H9 (cell line): ENCODE results near the gene DUSP10. TPM values are rescaled to one million over a fixed set of nuclear protein-coding genes. Genes with fewer than 3 reads are reported as not detected.

ENCODE experiments used
- DNase-seq: peaks from one replicate; pipeline ENCODE4 v3.0.0-alpha.2; 2017
- H2AFZ ChIP-seq: one replicate; pipeline ENCODE4 v1.6.1; 2013; ENCODE audit warnings: mild to moderate bottlenecking, low read length, control low read depth, moderate library complexity
- H2AK5ac ChIP-seq: 2 replicates; pipeline ENCODE4 v1.6.1; 2013; ENCODE audit warnings: low read length, control low read depth, mixed read lengths; ENCODE audit not compliant: insufficient read length
- H2BK120ac ChIP-seq: one replicate; pipeline ENCODE4 v1.6.1; 2013; ENCODE audit warnings: low read depth, mild to moderate bottlenecking, low read length, control low read depth, inconsistent platforms; ENCODE audit not compliant: poor library complexity, severe bottlenecking
- H2BK12ac ChIP-seq: 2 replicates; pipeline ENCODE4 v1.6.1; 2013; ENCODE audit warnings: low read length, control low read depth, mixed read lengths, low read depth; ENCODE audit not compliant: insufficient read length
- H2BK15ac ChIP-seq: 2 replicates; pipeline ENCODE4 v1.6.1; 2013; ENCODE audit warnings: low read depth, low read length, control low read depth
- H2BK20ac ChIP-seq: one replicate; pipeline ENCODE4 v1.6.1; 2013; ENCODE audit warnings: low read depth, mild to moderate bottlenecking, low read length, control low read depth, inconsistent platforms; ENCODE audit not compliant: poor library complexity, severe bottlenecking
- H2BK5ac ChIP-seq: 2 replicates; pipeline ENCODE4 v1.6.1; 2013; ENCODE audit warnings: low read length, control low read depth, mixed read lengths; ENCODE audit not compliant: insufficient read length
- H3K14ac ChIP-seq: 2 replicates; pipeline ENCODE4 v1.6.1; 2013; ENCODE audit warnings: low read length, control low read depth; ENCODE audit not compliant: insufficient read depth
- H3K18ac ChIP-seq: 2 replicates; pipeline ENCODE4 v1.6.1; 2013; ENCODE audit warnings: low read depth, mild to moderate bottlenecking, mixed read lengths, low read length, control low read depth; ENCODE audit not compliant: insufficient read length
- H3K23ac ChIP-seq: 2 replicates; pipeline ENCODE4 v1.6.1; 2013; ENCODE audit warnings: low read length, control low read depth, mixed read lengths, low read depth; ENCODE audit not compliant: insufficient read length
- H3K23me2 ChIP-seq: 2 replicates; pipeline ENCODE4 v1.6.1; 2013; ENCODE audit warnings: low read depth, mild to moderate bottlenecking, mixed read lengths, low read length, control low read depth; ENCODE audit not compliant: insufficient read length, poor library complexity, severe bottlenecking
- H3K27ac ChIP-seq: 2 replicates; pipeline ENCODE4 v1.5.1; 2013; ENCODE audit warnings: low read length, control low read depth, mixed read lengths, low read depth; ENCODE audit not compliant: insufficient read length
- H3K27me3 ChIP-seq: 2 replicates; pipeline ENCODE4 v1.6.1; 2013; ENCODE audit warnings: low read length, control low read depth, inconsistent platforms; ENCODE audit not compliant: insufficient read depth
- H3K4ac ChIP-seq: 2 replicates; pipeline ENCODE4 v1.6.1; 2013; ENCODE audit warnings: low read depth, mild to moderate bottlenecking, control low read depth, inconsistent platforms, low read length, moderate library complexity
- H3K4me1 ChIP-seq: 2 replicates; pipeline ENCODE4 v1.6.1; 2013; ENCODE audit warnings: low read length, control low read depth, inconsistent platforms; ENCODE audit not compliant: insufficient read depth
- H3K4me2 ChIP-seq: 2 replicates; pipeline ENCODE4 v1.6.1; 2013; ENCODE audit warnings: low read length, control low read depth, mixed read lengths; ENCODE audit not compliant: insufficient read length, insufficient read depth
- H3K56ac ChIP-seq: 2 replicates; pipeline ENCODE4 v1.6.1; 2013; ENCODE audit warnings: low read depth, mild to moderate bottlenecking, mixed read lengths, low read length, control low read depth; ENCODE audit not compliant: insufficient read length
- H3K79me1 ChIP-seq: 2 replicates; pipeline ENCODE4 v1.6.1; 2013; ENCODE audit warnings: low read depth, mild to moderate bottlenecking, moderate library complexity, low read length, control low read depth, inconsistent platforms; ENCODE audit not compliant: insufficient read depth, poor library complexity, severe bottlenecking
- H3K79me2 ChIP-seq: 2 replicates; pipeline ENCODE4 v1.6.1; 2013; ENCODE audit warnings: low read length, control low read depth, inconsistent platforms; ENCODE audit not compliant: insufficient read depth
- H3K9ac ChIP-seq: 2 replicates; pipeline ENCODE4 v1.6.1; 2013; ENCODE audit warnings: low read length, control low read depth, mixed read lengths; ENCODE audit not compliant: insufficient read length; ENCODE audit errors: extremely low read depth
- H3K9me3 ChIP-seq: one replicate; pipeline ENCODE4 v1.6.1; 2013; ENCODE audit warnings: low read depth, low read length, inconsistent platforms; ENCODE audit not compliant: control insufficient read depth
- H3T11ph ChIP-seq: one replicate; pipeline ENCODE4 v1.6.1; 2013; ENCODE audit warnings: mild to moderate bottlenecking, low read length, control low read depth, inconsistent platforms
- H4K20me1 ChIP-seq: one replicate; pipeline ENCODE4 v1.6.1; 2013; ENCODE audit not compliant: control insufficient read depth, insufficient read length, insufficient read depth
- H4K5ac ChIP-seq: 2 replicates; pipeline ENCODE4 v1.6.1; 2013; ENCODE audit warnings: low read depth, mild to moderate bottlenecking, mixed read lengths, low read length, control low read depth; ENCODE audit not compliant: insufficient read length
- H4K8ac ChIP-seq: replicated peaks from 2 replicates; pipeline ENCODE4 v1.6.1; 2013; ENCODE audit warnings: low read length, control low read depth, mixed read lengths, low read depth; ENCODE audit not compliant: insufficient read length
- H4K91ac ChIP-seq: 2 replicates; pipeline ENCODE4 v1.6.1; 2013; ENCODE audit warnings: low read depth, mild to moderate bottlenecking, moderate library complexity, mixed read lengths, low read length, control low read depth; ENCODE audit not compliant: insufficient read length
- H3K27ac Mint-ChIP-seq, 3 experiments: 2 replicates in 2 of 3; 3 replicates in 1 of 3; pipeline ENCODE4 v1.8.0; 2020 to 2021; ENCODE audit warnings: mixed read lengths in 3 of 3, mild to moderate bottlenecking in 1 of 3, moderate library complexity in 1 of 3
- H3K27me3 Mint-ChIP-seq: 2 replicates; pipeline ENCODE4 v1.8.0; 2021; ENCODE audit warnings: low read depth, mild to moderate bottlenecking, moderate library complexity, mixed read lengths
- H3K36me3 Mint-ChIP-seq, 3 experiments: 2 replicates in 2 of 3; 3 replicates in 1 of 3; pipeline ENCODE4 v1.8.0; 2020 to 2021; ENCODE audit warnings: low read depth in 3 of 3, mixed read lengths in 3 of 3; ENCODE audit not compliant: insufficient read depth in 1 of 3
- H3K4me1 Mint-ChIP-seq, 2 experiments: 2 replicates each; pipeline ENCODE4 v1.8.0; 2020; ENCODE audit warnings: mixed read lengths in 2 of 2
- H3K4me3 Mint-ChIP-seq, 2 experiments: 2 replicates in 1 of 2; 3 replicates in 1 of 2; pipeline ENCODE4 v1.8.0; 2020 to 2021; ENCODE audit warnings: mild to moderate bottlenecking in 2 of 2, mixed read lengths in 2 of 2, moderate library complexity in 1 of 2
- H3K9me3 Mint-ChIP-seq, 2 experiments: 2 replicates in 1 of 2; 3 replicates in 1 of 2; pipeline ENCODE4 v1.8.0; 2020; ENCODE audit warnings: mild to moderate bottlenecking in 2 of 2, mixed read lengths in 2 of 2, moderate library complexity in 1 of 2
- total RNA-seq: library from RNA; stranded (reverse); gene quantifications from 2 replicates; pipeline ENCODE4 v1.2.1, GENCODE V29; 2021
- TF ChIP-seq, protein P1 (sequence below): fragments of 200-600 bp; sonication (generic); conservative IDR thresholded peaks from 3 replicates; pipeline ENCODE4 v1.8.0; 2021; ENCODE audit warnings: antibody characterized with exemption, mild to moderate bottlenecking

DUSP10 gene
- total RNA-seq, 1 experiment from 2014 or later: 2.0 TPM

DNA sequence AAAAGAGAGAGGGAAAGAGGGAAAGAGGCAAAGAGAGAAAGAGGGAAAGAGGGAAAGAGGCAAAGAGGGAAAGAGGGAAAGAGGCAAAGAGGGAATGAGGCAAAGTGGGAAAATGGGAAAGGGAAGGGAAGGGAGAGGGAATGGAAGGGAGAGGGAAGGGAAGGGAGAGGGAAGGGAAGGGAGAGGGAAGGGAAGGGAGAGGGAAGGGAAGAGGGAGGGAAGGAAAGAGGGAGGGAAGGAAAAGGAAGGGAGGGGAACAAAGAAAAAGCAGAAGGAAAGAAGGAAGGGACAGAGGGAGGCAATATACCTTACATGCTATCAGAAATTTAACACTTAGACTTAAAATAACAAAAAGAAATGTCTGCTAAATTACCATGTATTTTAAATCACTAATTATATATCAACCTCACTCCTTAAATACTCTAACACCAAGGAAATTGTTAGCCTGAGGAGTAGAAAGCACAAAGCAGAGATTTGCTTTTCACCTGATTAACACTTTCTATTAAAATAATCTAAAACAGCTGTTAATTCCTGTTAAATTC, 41.8 kb downstream of the DUSP10 start:
- Histone ChIP-seq H2AK5ac (no peak overlapping the region), H3K23ac (no peak overlapping the region), H3K18ac (no peak overlapping the region), H2BK120ac (no peak overlapping the region), H2AFZ (no peak overlapping the region), H3K4me1 (no peaks in the 10 kb centered on the region), H3K14ac (no peak overlapping the region), H4K8ac (no peak overlapping the region), H2BK20ac (no peak overlapping the region), H3K27me3 (no peaks in the 10 kb centered on the region; the same call in 1 of the 2 replicates), H3T11ph (no peak overlapping the region), H3K56ac (no peak overlapping the region), H3K9me3 (no peaks in the 10 kb centered on the region), H3K9ac (no peak overlapping the region), H3K4me2 (no peak overlapping the region), H4K5ac (no peak overlapping the region), H3K27ac (no peak overlapping the region), H2BK12ac (no peak overlapping the region), H3K79me1 (no peaks in the 10 kb centered on the region), H4K20me1 (no peaks in the 10 kb centered on the region), H2BK5ac (no peak overlapping the region), H3K4ac (no peak overlapping the region), H3K23me2 (no peaks in the 10 kb centered on the region), H4K91ac (no peak overlapping the region), H2BK15ac (no peak overlapping the region), H3K79me2 (no peaks in the 10 kb centered on the region)
- TF ChIP-seq, protein P1, sequence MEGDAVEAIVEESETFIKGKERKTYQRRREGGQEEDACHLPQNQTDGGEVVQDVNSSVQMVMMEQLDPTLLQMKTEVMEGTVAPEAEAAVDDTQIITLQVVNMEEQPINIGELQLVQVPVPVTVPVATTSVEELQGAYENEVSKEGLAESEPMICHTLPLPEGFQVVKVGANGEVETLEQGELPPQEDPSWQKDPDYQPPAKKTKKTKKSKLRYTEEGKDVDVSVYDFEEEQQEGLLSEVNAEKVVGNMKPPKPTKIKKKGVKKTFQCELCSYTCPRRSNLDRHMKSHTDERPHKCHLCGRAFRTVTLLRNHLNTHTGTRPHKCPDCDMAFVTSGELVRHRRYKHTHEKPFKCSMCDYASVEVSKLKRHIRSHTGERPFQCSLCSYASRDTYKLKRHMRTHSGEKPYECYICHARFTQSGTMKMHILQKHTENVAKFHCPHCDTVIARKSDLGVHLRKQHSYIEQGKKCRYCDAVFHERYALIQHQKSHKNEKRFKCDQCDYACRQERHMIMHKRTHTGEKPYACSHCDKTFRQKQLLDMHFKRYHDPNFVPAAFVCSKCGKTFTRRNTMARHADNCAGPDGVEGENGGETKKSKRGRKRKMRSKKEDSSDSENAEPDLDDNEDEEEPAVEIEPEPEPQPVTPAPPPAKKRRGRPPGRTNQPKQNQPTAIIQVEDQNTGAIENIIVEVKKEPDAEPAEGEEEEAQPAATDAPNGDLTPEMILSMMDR: no peak
- no peak for DNase-seq
- peaks cover 0 to 4% (median 4%) of the 10 kb centered on the region in 3 experiments; a peak in 3 of 7 replicates for H3K36me3 Mint-ChIP-seq
- H3K9me3 Mint-ChIP-seq: no peaks in the 10 kb centered on the region
- H3K4me3 Mint-ChIP-seq: no peak overlapping the region
- no peaks in the 10 kb centered on the region for H3K27me3 Mint-ChIP-seq
- no peaks in the 10 kb centered on the region for H3K4me1 Mint-ChIP-seq
- no peak overlapping the region for H3K27ac Mint-ChIP-seq
